CD4-positive, alpha-beta T cell treated with Interleukin-15 for 4 hours (primary cell): ENCODE results near the gene LSAMP.
"Not testable (repeated sequence)": the region's sequence is repeated elsewhere in the genome, so short reads cannot be mapped to it uniquely, and the experiment has no call there.

Source experiments
- DNase-seq: peaks from one replicate; pipeline ENCODE4 v3.0.0-alpha.2; 2020; ENCODE audit warnings: low spot score

LSAMP gene

GRCh38 chr3:115877615-115877899 is 567.7 kb downstream of the LSAMP start:
- no peak for DNase-seq

DNA sequence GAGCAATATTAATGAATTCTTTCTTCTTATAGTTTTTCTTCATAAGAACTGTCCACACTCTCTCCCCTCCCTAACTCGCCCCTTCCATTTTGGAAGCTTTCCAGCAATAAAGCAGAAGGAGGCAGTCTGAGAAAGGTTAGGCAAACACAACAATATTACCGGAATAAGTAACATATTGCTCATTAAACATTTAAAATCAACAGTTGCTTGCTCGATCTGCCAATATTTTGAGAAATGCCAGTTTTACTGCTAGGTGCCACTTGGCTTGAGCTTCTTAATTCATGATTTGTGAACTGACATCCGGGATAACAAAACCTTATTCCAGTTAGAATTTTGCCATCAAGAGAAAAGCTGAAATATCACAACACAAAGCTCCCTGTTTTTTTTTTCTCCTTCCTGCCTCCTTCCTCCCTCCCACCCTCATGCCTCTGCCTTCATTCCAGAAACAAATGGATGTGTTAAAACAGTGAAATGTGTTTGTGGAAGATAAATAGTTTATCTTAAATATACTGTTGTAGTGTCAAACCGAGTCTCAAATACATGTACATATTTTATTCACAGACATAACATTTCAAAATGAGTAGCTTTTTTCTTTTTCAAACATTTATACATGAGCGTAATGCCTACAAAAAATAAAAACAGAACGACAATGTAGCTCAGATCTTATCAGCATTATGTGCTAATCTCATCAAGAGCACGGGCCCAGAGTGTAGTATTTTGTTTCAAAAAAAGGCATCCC is 568.2 kb downstream of the LSAMP start:
- no peak for DNase-seq

DNA sequence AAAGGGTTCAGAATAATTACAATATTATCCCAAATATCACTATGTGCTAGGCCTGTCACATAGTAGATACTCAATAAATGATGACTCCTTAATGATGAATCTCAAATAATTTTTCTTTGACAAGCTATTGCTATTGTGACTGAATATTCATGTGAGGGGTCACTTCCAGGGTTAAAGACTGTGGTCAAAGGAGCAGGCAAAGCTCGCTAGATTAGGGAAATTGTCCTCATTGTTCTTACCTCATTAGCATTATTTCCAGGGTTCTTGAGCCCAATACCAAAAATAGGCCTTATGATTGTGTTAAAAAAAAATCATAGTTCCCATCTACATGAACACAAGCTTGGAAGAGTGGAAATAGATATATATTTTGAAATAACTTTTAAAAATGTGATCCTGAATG is 569.8 kb downstream of the LSAMP start:
- DNase-seq = no peak

GRCh38 chr3:115871735-115872134 is 573.6 kb downstream of the LSAMP start:
- DNase-seq = no peak

- no peak for DNase-seq
These were observed 580.4 kb downstream of the LSAMP start for GRCh38 chr3:115864911-115865310.

DNA sequence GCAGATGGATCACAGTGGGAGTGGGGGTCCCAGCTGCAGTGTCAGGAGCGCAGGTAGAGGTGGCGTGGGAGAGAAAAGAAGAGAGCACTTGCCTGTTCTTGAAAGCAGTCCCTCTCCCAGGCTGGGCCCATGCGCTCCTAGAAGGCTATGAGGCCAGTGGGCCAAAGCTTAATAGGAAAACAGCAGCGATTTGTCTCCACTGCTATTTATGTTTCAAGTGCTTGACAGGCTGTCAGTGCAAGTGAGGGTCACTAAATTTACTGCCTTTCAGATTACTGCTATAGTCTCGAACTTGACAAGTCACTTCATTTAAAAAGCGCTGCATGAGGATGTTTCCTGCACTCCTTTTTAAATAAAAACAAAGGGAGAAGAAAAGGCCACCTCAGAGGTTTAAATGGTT is 582.4 kb downstream of the LSAMP start:
- DNase-seq = no peak

DNA sequence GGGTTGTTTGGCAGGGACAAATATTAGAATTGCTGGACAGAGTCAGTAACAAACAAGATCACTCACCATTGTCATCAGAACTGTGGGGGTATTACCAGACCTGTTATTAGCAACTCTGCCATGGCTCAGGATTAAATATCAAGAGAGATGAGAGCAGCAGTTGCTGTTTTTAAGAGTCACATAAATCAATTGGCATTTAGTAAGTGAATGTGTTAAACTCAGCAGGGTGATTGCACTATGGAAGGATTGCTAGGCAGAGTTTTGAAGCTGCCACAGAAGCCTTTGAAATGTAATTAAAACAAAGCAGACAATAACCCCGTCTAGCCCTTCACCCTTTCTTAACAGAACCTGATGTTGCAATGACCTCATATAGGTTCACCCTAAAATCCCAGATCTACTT is 583.2 kb downstream of the LSAMP start:
- no peak for DNase-seq

- DNase-seq = no peak
These were observed 584.0 kb downstream of the LSAMP start for GRCh38 chr3:115861166-115861733.

DNA sequence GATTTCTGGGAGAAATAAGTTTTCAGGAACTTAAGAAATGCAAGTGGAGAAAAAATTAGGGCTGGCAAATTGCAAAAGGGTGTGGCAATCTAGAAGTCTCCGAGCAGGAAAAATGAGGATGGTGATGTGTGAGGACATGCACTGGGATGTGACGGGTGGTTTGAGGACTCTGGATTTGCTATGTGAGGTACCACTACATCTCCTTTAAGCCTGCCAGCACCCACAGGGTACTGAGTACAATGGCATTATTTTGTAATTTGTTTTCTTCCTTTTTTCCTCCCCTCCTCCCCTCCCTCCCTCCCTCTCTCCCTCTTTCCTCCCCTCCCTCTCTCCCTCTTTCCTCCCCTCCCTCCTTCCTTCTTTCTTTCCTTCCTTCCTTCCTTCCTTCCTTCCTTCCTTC is 584.5 kb downstream of the LSAMP start:
- no peak for DNase-seq

DNA sequence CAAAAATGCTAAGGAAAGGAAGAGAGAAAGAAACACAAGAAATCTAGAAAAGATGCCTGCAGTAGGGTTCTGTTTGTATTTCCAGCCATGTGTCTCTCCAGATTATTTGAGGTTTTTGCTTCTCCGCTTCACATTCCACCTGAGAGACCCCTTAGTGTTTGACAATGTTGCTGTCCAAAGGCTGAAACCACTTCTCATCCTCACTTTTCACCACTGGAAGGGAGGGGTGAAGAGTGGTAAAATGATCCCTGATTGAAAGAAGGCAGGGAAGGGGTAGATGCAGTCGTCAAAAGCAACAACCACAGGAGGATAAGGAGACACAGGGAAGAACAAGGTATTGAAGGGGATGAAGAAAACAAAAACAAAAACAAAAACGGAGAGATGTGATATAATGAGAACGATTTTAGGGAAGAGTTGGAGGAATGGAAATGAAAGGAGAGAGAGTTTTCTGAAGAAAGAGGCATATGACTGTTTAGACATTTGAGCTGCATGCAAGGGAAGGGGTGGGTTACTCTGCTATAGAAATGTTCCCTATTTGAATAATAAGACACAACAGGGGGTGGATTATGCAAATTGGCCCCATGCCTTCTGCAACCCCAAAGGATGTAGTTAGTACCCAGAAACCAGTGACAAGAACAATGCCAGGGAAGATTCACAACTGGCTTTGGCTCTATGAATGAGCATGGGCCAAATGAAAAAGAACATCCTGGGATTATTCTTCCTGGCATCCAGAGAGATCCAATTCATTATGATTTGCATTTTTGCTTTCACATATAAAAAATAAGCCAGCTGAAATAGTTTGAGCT is 586.1 kb downstream of the LSAMP start:
- no peak for DNase-seq

GRCh38 chr3:115857518-115858136 is 587.7 kb downstream of the LSAMP start:
- no peak for DNase-seq

- DNase-seq = no peak
These were observed 589.4 kb downstream of the LSAMP start for GRCh38 chr3:115855911-115856310.

DNA sequence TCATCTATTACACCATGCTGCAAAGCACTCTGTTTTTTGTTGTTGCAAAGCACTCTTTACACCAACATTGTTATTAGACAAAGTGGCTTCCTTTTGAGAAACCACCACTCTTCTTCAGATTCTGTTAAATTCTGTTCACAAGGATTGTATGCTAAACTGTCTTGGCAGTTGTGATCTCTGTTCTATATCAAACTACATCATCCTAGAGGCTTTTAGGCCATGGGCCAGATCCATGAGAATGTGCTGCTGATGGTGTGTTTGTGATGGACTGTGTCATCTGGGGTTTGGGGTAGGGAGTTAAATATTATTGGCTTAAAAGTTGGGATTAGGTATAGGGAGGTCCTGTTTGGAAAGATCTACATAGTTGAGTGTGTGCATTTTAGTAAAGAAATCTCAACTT is 592.2 kb downstream of the LSAMP start:
- DNase-seq = no peak

GRCh38 chr3:115852278-115852677 is 593.0 kb downstream of the LSAMP start:
- no peak for DNase-seq

DNA sequence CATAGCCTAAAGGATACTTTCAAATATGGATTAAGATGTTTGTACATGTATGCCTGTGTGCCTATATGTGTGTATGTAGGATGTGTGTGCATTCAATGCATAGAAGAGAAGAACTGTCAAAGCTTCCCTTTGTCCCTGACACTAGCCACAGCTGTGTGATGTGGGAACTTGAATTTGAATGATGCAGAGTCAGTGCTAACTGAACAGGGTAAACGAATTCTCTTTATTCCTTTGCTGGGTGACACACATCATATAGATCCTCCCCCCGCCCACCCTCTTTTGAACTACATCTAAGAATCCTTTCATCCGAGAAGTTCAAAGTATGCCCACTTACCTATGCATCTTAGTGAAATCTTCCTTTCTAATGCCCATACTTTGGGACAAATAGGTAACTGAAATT is 593.7 kb downstream of the LSAMP start:
- DNase-seq = no peak

DNA sequence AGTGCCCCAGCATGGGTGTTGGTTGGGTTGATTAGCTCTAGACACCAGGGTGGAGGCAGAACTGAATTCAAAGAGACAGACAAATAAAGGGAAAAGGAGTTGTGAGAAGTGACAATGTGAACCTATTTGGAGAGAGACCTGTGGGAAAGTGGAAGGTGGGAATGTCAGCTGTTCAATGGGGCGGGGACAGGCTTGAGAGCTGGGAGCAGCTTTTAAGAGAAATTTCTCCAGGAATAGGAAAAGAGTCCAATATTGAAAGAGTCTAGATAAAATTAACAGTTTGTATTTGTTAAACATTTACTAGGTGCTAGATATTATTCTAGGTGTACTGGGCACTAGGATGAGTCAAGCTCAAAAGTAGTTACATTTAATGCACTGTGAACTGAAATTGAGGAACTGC is 596.6 kb downstream of the LSAMP start:
- no peak for DNase-seq

DNA sequence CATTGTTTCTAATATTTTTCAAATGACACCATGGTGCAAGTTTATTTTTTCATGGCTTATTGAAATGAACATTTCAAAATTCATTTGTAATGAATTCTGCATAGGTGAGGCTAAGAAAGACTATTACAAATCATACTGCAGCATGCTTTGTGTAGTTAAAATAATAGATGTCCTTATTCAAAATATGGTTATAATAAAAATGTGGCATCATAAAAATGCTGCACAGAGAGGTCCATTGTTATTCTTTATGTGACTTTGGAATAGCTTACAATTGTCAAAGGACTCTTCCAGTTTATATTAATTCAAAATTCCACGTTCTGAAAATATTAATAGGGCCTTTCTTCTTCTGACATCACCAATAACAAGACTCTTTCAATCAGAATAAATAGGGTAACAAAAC is 599.3 kb downstream of the LSAMP start:
- no peak for DNase-seq

- DNase-seq = not testable (repeated sequence)
These were observed 600.6 kb downstream of the LSAMP start for GRCh38 chr3:115844729-115845128.

- DNase-seq = no peak
These were observed 602.1 kb downstream of the LSAMP start for GRCh38 chr3:115843206-115843605.

DNA sequence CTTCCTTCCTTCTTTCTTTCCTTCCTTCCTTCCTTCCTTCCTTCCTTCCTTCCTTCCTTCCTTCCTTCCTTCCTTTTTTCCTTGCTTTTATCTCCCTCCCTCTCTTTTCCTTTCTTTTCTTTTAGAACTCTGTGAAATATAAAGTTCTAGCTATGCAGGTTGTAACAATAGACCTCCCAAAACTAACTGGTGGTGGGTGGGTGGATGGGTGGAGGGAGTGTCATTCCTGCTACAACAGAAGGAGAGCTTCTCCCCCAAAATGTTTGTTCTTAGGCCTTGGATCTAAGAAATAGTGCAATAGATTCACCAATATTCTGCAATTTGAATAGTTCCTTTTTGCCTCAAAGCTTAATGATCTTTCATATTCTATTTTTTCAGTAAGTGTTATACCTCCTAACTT is 606.0 kb downstream of the LSAMP start:
- no peak for DNase-seq

- DNase-seq = no peak
These were observed 606.5 kb downstream of the LSAMP start for GRCh38 chr3:115838786-115839185.

GRCh38 chr3:115836944-115837343 is 608.3 kb downstream of the LSAMP start:
- DNase-seq = peak; percentile 10

DNA sequence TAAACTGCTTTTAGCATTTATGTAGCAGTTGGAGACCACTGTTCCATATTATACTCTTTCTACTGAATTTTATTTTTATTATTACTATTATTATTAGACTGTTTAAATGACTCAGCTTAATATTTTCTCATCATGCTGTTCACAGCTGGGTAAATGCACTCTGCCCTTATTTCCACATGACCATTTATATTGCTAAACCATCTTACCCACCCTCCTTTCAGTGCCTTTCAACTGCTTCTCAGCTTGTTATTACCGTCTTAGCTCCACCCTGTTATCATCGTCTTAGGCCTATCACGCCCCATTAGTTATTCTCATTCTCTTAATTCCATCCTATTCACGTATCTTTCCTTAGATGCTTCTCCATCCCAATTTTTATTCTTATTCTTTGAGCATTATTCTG is 609.3 kb downstream of the LSAMP start:
- no peak for DNase-seq
